ENCODE data around the gene DNAH12.
"Not testable (repeated sequence)": the region's sequence is repeated elsewhere in the genome, so short reads cannot be mapped to it uniquely, and the experiment has no call there.

DNAH12 gene

DNA sequence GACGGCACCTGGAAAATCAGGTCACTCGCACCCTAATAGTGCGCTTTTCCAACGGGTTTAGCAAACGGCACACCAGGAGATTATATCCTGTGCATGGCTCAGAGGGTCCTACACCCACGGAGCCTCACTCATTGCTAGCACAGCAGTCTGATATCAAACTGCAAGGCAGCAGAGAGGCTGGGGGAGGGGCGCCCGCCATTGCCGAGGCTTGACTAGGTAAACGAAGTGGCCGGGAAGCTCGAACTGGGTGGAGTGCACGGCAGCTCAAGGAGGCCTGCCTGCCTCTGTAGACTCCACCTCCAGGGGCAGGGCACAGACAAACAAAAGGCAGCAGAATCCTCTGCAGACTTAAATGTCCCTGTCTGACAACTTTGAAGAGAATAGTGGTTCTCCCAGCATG lies 67.0 kb downstream of the DNAH12 start:
- DNase-seq; H3K36me3 Mint-ChIP-seq (ENCODE audit: low read depth); H3K27me3 Mint-ChIP-seq; H3K4me3 Mint-ChIP-seq; H3K4me1 Mint-ChIP-seq (ENCODE audit: low read depth); H3K27ac Mint-ChIP-seq; H3K9me3 Mint-ChIP-seq: not testable (repeated sequence)

- no peak overlapping the region for H3K4me3 Mint-ChIP-seq
- H3K36me3 Mint-ChIP-seq (ENCODE audit: low read depth): no peaks in the 10 kb centered on the region
- H3K27ac Mint-ChIP-seq: no peak overlapping the region
- no peaks in the 10 kb centered on the region for H3K9me3 Mint-ChIP-seq
- no peaks in the 10 kb centered on the region for H3K4me1 Mint-ChIP-seq (ENCODE audit: low read depth)
- no peak for DNase-seq
- H3K27me3 Mint-ChIP-seq: peaks cover 2% of the 10 kb centered on the region
Measured at GRCh38 chr3:57464801-57465200, 79.3 kb downstream of the DNAH12 start.

DNA sequence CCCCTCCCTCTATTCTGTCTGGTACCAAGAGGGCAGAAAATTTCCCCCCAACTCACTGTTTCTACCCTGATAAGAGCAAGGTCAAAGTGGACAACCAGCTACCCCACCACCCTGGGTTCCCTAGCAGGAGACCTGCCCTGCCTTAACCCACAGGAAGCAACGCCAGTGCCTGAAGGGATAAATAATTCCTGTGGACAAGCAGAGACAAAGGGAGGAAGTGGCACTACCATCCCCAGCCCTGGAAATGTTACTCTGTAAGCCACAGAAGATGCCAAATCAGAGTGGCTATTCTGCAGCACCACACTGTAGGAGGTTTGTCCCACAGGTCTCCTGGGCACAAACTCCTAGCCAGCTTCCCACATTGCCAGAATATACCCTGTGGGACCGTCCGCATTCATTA lies 80.1 kb downstream of the DNAH12 start:
- Mint-ChIP-seq H3K27ac (no peak overlapping the region), H3K27me3 (peaks cover 2% of the 10 kb centered on the region), H3K36me3 (ENCODE audit: low read depth) (no peaks in the 10 kb centered on the region), H3K9me3 (no peaks in the 10 kb centered on the region), H3K4me1 (ENCODE audit: low read depth) (no peaks in the 10 kb centered on the region), H3K4me3 (no peak overlapping the region)
- DNase-seq: no peak

DNA sequence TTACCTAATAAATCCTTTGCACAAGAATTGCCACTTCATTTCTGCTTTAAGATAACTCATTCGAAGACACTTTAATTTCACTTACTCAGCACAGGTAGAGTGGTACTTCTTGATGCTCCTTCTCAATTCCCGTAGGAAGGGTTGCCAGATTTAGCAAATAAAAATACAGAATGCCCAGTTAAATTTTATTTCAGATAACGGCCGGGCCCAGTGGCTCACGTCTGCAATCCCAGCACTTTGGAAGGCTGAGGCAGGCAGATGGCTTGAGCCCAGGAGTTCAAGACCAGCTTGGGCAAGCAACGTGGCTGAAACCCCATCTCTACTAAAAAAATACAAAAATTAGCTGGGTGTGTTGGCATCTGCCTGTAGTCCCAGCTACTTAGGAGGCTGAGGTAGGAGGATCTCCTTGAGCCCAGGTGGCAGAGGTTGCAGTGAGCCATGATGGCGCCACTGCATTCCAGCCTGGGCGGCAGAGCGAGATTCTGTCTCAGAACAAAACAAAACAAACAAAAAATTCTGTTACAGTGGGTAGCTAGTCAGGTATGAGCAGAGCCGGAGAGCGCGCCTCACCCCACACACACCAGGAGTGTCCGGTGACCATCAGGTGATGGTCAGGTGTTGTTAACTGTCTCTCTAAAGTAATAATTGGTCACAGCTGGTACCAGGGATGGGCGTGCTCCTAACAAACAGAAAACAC lies 92.8 kb downstream of the DNAH12 start:
- Mint-ChIP-seq H3K4me1 (ENCODE audit: low read depth) (no peaks in the 10 kb centered on the region), H3K9me3 (no peaks in the 10 kb centered on the region), H3K27ac (no peak overlapping the region), H3K27me3 (peaks cover 11% of the 10 kb centered on the region), H3K36me3 (ENCODE audit: low read depth) (no peaks in the 10 kb centered on the region), H3K4me3 (no peak overlapping the region)
- DNase-seq: no peak

- not testable (repeated sequence) for H3K9me3 Mint-ChIP-seq; H3K4me3 Mint-ChIP-seq; H3K4me1 Mint-ChIP-seq (ENCODE audit: low read depth); DNase-seq; H3K27ac Mint-ChIP-seq; H3K27me3 Mint-ChIP-seq; H3K36me3 Mint-ChIP-seq (ENCODE audit: low read depth)
Measured at GRCh38 chr3:57449276-57449847, 94.8 kb downstream of the DNAH12 start.

DNA sequence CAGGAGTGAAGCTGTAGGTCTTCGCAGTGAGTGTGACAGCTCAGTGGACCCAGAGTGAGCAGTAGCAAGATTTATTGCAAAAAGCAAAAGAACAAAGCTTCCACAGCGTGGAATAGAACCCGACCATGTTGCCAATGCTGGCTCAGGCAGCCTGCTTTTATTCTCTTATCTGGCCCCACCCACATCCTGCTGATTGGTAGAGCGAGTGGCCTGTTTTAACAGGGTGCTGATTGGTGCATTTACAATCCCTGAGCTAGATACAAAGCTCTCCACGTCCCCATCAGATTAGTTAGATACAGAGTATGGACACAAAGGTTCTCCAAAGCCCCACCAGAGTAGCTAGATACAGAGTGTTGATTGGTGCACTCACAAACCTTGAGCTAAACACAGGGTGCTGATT lies 95.7 kb downstream of the DNAH12 start:
- H3K27me3 Mint-ChIP-seq; H3K4me1 Mint-ChIP-seq (ENCODE audit: low read depth); H3K36me3 Mint-ChIP-seq (ENCODE audit: low read depth); DNase-seq; H3K27ac Mint-ChIP-seq; H3K4me3 Mint-ChIP-seq; H3K9me3 Mint-ChIP-seq: not testable (repeated sequence)

DNA sequence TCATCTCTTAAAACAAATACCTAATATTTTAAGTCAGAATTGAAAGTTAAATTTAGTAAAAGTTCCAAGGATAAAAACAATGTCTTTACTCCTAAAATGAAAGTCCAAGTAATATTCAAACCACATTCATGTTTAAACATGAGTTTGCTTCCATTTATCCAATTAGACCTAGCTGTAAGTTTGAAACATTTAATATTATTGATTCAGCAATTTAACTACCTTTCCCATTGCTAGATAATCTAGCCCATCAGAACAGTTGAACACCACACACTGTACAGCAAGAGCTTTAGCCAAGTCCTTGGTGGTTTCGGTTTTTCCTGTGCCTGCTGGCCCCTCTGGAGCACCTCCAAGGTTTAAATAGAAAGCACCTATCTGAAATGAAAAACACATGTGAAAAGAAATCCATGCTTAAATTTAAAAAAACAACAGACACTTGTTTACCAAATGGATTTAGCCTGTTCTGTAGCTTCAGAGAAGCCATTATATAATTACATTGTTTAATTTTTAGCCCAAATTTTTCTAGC lies 97.8 kb downstream of the DNAH12 start:
- Mint-ChIP-seq H3K27ac (no peak overlapping the region), H3K9me3 (no peaks in the 10 kb centered on the region), H3K36me3 (ENCODE audit: low read depth) (no peaks in the 10 kb centered on the region), H3K4me1 (ENCODE audit: low read depth) (no peaks in the 10 kb centered on the region), H3K27me3 (peaks cover 9% of the 10 kb centered on the region), H3K4me3 (no peak overlapping the region)
- DNase-seq: no peak

DNA sequence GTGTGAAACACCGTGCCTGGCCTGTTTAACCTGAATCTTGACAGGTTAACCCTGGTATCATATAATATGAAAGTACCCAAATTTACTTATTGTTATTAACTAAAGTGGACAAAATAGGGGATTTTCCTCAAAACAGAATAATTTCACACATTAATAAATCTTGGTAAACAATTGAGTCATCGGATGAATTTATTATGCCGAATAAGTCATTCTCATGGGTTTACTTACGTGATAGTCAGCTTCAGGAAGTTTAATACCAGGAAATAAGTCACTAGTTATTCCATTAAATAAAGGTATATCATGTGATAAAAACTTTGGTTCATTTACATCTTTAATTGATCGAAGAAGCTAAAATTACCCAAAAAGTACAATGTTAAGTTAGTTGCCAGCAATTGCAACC lies 99.7 kb downstream of the DNAH12 start:
- H3K4me1 Mint-ChIP-seq (ENCODE audit: low read depth): no peaks in the 10 kb centered on the region
- no peak overlapping the region for H3K4me3 Mint-ChIP-seq
- H3K9me3 Mint-ChIP-seq: peaks cover 4% of the 10 kb centered on the region
- no peaks in the 10 kb centered on the region for H3K36me3 Mint-ChIP-seq (ENCODE audit: low read depth)
- no peak for DNase-seq
- no peak overlapping the region for H3K27ac Mint-ChIP-seq
- peaks cover 15% of the 10 kb centered on the region for H3K27me3 Mint-ChIP-seq

DNA sequence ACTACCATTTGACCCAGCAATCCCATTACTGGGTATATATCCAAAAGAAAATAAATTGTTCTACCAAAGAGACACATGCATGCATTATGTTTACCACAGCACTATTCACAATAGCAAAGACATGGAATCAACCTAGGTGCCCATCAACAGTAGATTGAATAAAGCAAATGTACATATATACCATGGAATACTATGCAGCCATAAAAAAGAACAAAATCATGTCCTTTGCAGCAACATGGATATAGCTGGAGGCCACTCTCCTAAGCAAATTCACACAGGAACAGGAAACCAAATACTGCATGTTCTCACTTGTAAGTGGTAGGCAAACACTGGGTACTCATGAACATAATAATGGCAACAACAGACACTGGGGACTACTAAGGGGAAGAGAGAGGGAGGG lies 104.0 kb downstream of the DNAH12 start:
- not testable (repeated sequence) for DNase-seq; H3K9me3 Mint-ChIP-seq; H3K36me3 Mint-ChIP-seq (ENCODE audit: low read depth); H3K4me1 Mint-ChIP-seq (ENCODE audit: low read depth); H3K27ac Mint-ChIP-seq; H3K4me3 Mint-ChIP-seq
- H3K27me3 Mint-ChIP-seq: peaks cover 19% of the 10 kb centered on the region

- DNase-seq; H3K36me3 Mint-ChIP-seq (ENCODE audit: low read depth); H3K27ac Mint-ChIP-seq; H3K4me1 Mint-ChIP-seq (ENCODE audit: low read depth); H3K4me3 Mint-ChIP-seq; H3K9me3 Mint-ChIP-seq: not testable (repeated sequence)
- peaks cover 19% of the 10 kb centered on the region for H3K27me3 Mint-ChIP-seq
Measured at GRCh38 chr3:57438460-57438859, 105.7 kb downstream of the DNAH12 start.

DNA sequence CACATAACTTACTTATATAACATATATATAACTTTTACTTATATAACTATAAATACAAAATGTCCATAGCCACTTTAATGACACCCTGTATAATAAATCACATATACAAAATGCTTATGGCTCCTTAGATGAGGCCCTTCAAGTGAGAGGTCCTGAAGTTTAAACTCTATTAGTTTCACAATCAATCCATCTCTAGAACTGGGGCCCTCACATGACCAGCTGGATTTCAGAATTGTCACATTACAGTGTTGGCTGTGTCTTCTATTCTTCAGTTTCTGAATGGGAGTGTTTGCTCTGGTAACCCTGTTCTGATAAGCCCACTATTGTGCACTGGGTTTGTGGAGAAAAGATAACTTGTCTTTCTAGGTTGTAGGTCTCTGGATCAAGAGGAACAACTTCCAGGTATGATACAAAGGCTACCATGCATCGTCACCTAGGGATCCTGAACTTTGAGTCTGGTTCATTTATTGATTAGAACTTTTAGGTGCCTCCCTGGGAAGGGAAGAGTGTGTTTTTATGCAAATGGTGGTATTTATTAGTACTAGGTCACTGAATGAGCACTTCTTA lies 107.9 kb downstream of the DNAH12 start:
- no peaks in the 10 kb centered on the region for H3K36me3 Mint-ChIP-seq (ENCODE audit: low read depth)
- no peak overlapping the region for H3K4me3 Mint-ChIP-seq
- H3K4me1 Mint-ChIP-seq (ENCODE audit: low read depth): no peaks in the 10 kb centered on the region
- H3K27me3 Mint-ChIP-seq: peaks cover 19% of the 10 kb centered on the region
- H3K9me3 Mint-ChIP-seq: peaks cover 4% of the 10 kb centered on the region
- DNase-seq: no peak
- H3K27ac Mint-ChIP-seq: no peak overlapping the region

DNA sequence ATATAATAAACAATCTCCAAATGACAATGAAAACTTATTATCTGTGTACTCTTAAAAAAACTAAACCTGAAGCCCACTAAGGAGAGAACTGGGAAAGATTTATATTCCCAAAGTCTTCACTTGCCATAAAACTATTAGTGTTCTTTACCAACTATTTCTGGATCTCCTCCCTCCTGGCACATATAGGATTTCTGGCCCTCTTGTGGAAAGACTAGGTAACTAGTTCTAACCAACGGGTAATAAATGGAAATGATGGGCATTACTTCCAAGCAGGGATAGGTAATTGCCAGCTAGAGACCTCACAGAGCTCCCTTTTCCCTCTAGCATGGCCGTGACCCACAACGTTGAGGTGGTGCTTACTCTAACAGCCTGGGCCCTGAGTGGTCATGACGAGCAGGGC lies 110.1 kb downstream of the DNAH12 start:
- H3K4me1 Mint-ChIP-seq (ENCODE audit: low read depth): no peaks in the 10 kb centered on the region
- H3K4me3 Mint-ChIP-seq: no peak overlapping the region
- H3K27me3 Mint-ChIP-seq: peaks cover 4% of the 10 kb centered on the region
- no peaks in the 10 kb centered on the region for H3K9me3 Mint-ChIP-seq
- no peak for DNase-seq
- no peak overlapping the region for H3K27ac Mint-ChIP-seq
- H3K36me3 Mint-ChIP-seq (ENCODE audit: low read depth): no peaks in the 10 kb centered on the region

- H3K4me1 Mint-ChIP-seq (ENCODE audit: low read depth): no peaks in the 10 kb centered on the region
- H3K27me3 Mint-ChIP-seq: peaks cover 5% of the 10 kb centered on the region
- H3K36me3 Mint-ChIP-seq (ENCODE audit: low read depth): no peaks in the 10 kb centered on the region
- no peaks in the 10 kb centered on the region for H3K9me3 Mint-ChIP-seq
- no peak overlapping the region for H3K4me3 Mint-ChIP-seq
- no peak overlapping the region for H3K27ac Mint-ChIP-seq
- DNase-seq: no peak
Measured at GRCh38 chr3:57423335-57423734, 120.8 kb downstream of the DNAH12 start.

- peaks cover 5% of the 10 kb centered on the region for H3K27me3 Mint-ChIP-seq
- no peak overlapping the region for H3K27ac Mint-ChIP-seq
- no peaks in the 10 kb centered on the region for H3K9me3 Mint-ChIP-seq
- no peak for DNase-seq
- H3K4me3 Mint-ChIP-seq: no peak overlapping the region
- no peaks in the 10 kb centered on the region for H3K4me1 Mint-ChIP-seq (ENCODE audit: low read depth)
- no peaks in the 10 kb centered on the region for H3K36me3 Mint-ChIP-seq (ENCODE audit: low read depth)
Measured at GRCh38 chr3:57421336-57421735, 122.8 kb downstream of the DNAH12 start.

- Mint-ChIP-seq H3K27ac (no peak overlapping the region), H3K4me3 (no peak overlapping the region), H3K27me3 (peaks cover 5% of the 10 kb centered on the region), H3K9me3 (no peaks in the 10 kb centered on the region), H3K36me3 (ENCODE audit: low read depth) (no peaks in the 10 kb centered on the region), H3K4me1 (ENCODE audit: low read depth) (no peaks in the 10 kb centered on the region)
- DNase-seq: no peak
Measured at GRCh38 chr3:57420001-57420400, 124.1 kb downstream of the DNAH12 start.

Measured in activated T-cell treated with anti-CD3 and anti-CD28 coated beads, Interleukin-2, amount 50 U/mL, for 24 hours (primary cell).